Superior temporal gyrus (tissue), 1 donor: ENCODE results near the gene ITGB8.
"Not testable (repeated sequence)": the region's sequence is repeated elsewhere in the genome, so short reads cannot be mapped to it uniquely, and the experiment has no call there.

Experiments used
- DNase-seq: peaks from one replicate; pipeline ENCODE4 v3.0.0-alpha.2; 2016; ENCODE audit errors: extremely low spot score

Gene ITGB8

GRCh38 chr7:20381406-20382034 is 50.8 kb downstream of the ITGB8 start:
- DNase-seq, result no peak

- DNase-seq, result no peak
These were observed 52.7 kb downstream of the ITGB8 start for GRCh38 chr7:20383351-20383750.

- no peak for DNase-seq
These were observed 54.4 kb downstream of the ITGB8 start for GRCh38 chr7:20385126-20385525.

GRCh38 chr7:20388084-20388483 is 57.4 kb downstream of the ITGB8 start:
- DNase-seq, result no peak

- DNase-seq, result not testable (repeated sequence)
These were observed 58.5 kb downstream of the ITGB8 start for GRCh38 chr7:20389192-20389591.

- DNase-seq, result no peak
These were observed 62.4 kb downstream of the ITGB8 start for GRCh38 chr7:20393021-20393610.

- DNase-seq, result no peak
These were observed 62.9 kb downstream of the ITGB8 start for GRCh38 chr7:20393616-20394015.

- no peak for DNase-seq
These were observed 63.6 kb downstream of the ITGB8 start for GRCh38 chr7:20394284-20394683.

GRCh38 chr7:20395104-20395503 is 64.4 kb downstream of the ITGB8 start:
- DNase-seq, result no peak

- DNase-seq, result no peak
These were observed 64.8 kb downstream of the ITGB8 start for GRCh38 chr7:20395511-20395910.

- no peak for DNase-seq
These were observed 68.8 kb downstream of the ITGB8 start for GRCh38 chr7:20399521-20399920.

- DNase-seq, result no peak
These were observed 71.4 kb downstream of the ITGB8 start for GRCh38 chr7:20401861-20402746.

- peak; percentile 61 for DNase-seq
These were observed 72.1 kb downstream of the ITGB8 start for GRCh38 chr7:20402747-20403230.

GRCh38 chr7:20403331-20403730 is 72.6 kb downstream of the ITGB8 start:
- no peak for DNase-seq

- no peak for DNase-seq
These were observed 73.6 kb downstream of the ITGB8 start for GRCh38 chr7:20404320-20404719.

GRCh38 chr7:20407585-20408466 is 77.1 kb downstream of the ITGB8 start:
- DNase-seq, result no peak

- no peak for DNase-seq
These were observed 77.7 kb downstream of the ITGB8 start for GRCh38 chr7:20408467-20408826.

- no peak for DNase-seq
These were observed 79.3 kb downstream of the ITGB8 start for GRCh38 chr7:20409961-20410360.

GRCh38 chr7:20411372-20411771 is 80.7 kb downstream of the ITGB8 start:
- no peak for DNase-seq

GRCh38 chr7:20412032-20412431 is 81.3 kb downstream of the ITGB8 start:
- DNase-seq, result no peak

- DNase-seq, result no peak
These were observed 86.6 kb downstream of the ITGB8 start for GRCh38 chr7:20417260-20417659.
